SK-N-MC (cell line): ENCODE data around the gene BOC.

ENCODE experiments used
- EZH2 ChIP-seq: fragments of 200-600 bp; sonication (generic); IDR thresholded peaks from one replicate; pipeline ENCODE4 v1.6.1; 2017; ENCODE audit warnings: antibody characterized with exemption
- FOXP2 ChIP-seq: optimal IDR thresholded peaks from 2 replicates; pipeline ENCODE3; 2011; ENCODE audit warnings: mild to moderate bottlenecking, moderate library complexity; ENCODE audit not compliant: insufficient read depth; ENCODE audit errors: extremely low read length, control extremely low read depth
- POLR2AphosphoS5 ChIP-seq: IDR thresholded peaks from 2 replicates; pipeline ENCODE4 v1.6.1; 2012; ENCODE audit warnings: mild to moderate bottlenecking, low read depth, low read length, borderline replicate concordance

GRCh38 chr3:113264283-113265131 lies 53.1 kb downstream of the BOC start:
- no peak for TF ChIP-seq POLR2AphosphoS5
- TF ChIP-seq EZH2, result no peak
- TF ChIP-seq FOXP2, result no peak
